RCC 7860 (cell line): ENCODE data around the gene FRRS1.

ENCODE experiments used
- DNase-seq: peaks from one replicate; pipeline ENCODE4 v3.0.0-alpha.2; 2015; ENCODE audit warnings: low spot score
- FAIRE-seq: peaks from 2 replicates; lab custom pipeline; 2012; peaks lifted over from hg19 to GRCh38; lab: Jason Lieb, UNC

The FRRS1 gene

GRCh38 chr1:99737016-99737415, 29.4 kb downstream of the FRRS1 start:
- FAIRE-seq: peak; percentile 54
- DNase-seq: peak; percentile 66

- FAIRE-seq: no peak
- DNase-seq: no peak
Measured at GRCh38 chr1:99735852-99736251, 30.6 kb downstream of the FRRS1 start.

- FAIRE-seq (no peak), DNase-seq (peak; percentile 72)
Measured at GRCh38 chr1:99731384-99731783, 35.1 kb downstream of the FRRS1 start.

- FAIRE-seq: no peak
- no peak for DNase-seq
Measured at GRCh38 chr1:99728494-99729235, 37.8 kb downstream of the FRRS1 start.

GRCh38 chr1:99727575-99728185, 38.8 kb downstream of the FRRS1 start:
- peak; percentile 93 for FAIRE-seq

GRCh38 chr1:99726818-99727217, 39.6 kb downstream of the FRRS1 start:
- no peak for DNase-seq
- FAIRE-seq: no peak

More at GRCh38 chr1:99727575-99728185, 38.8 kb downstream of the FRRS1 start:
- peak; percentile 80 for DNase-seq

GRCh38 chr1:99726407-99726806, 40.0 kb downstream of the FRRS1 start:
- DNase-seq (no peak), FAIRE-seq (no peak)

GRCh38 chr1:99725996-99726395, 40.4 kb downstream of the FRRS1 start:
- no peak for FAIRE-seq
- DNase-seq: no peak

GRCh38 chr1:99723251-99723650, 43.2 kb downstream of the FRRS1 start:
- DNase-seq (no peak), FAIRE-seq (no peak)

- FAIRE-seq: no peak
Measured at GRCh38 chr1:99717005-99717404, 49.4 kb downstream of the FRRS1 start.

GRCh38 chr1:99713006-99713405, 53.4 kb downstream of the FRRS1 start:
- FAIRE-seq: no peak
- no peak for DNase-seq

More at GRCh38 chr1:99717005-99717404, 49.4 kb downstream of the FRRS1 start:
- DNase-seq: no peak

GRCh38 chr1:99710994-99711393, 55.4 kb downstream of the FRRS1 start:
- FAIRE-seq: no peak
- DNase-seq: no peak

GRCh38 chr1:99707535-99708142, 58.8 kb downstream of the FRRS1 start:
- DNase-seq: peak; percentile 59
- FAIRE-seq: peak; percentile 83

- DNase-seq (no peak), FAIRE-seq (no peak)
Measured at GRCh38 chr1:99705385-99705784, 61.0 kb downstream of the FRRS1 start.

- DNase-seq (no peak), FAIRE-seq (no peak)
Measured at GRCh38 chr1:99704356-99704816, 62.0 kb downstream of the FRRS1 start.

- FAIRE-seq (no peak), DNase-seq (no peak)
Measured at GRCh38 chr1:99702221-99702620, 64.2 kb downstream of the FRRS1 start.

GRCh38 chr1:99700020-99700419, 66.4 kb downstream of the FRRS1 start:
- FAIRE-seq: no peak
- DNase-seq: no peak

- DNase-seq (no peak), FAIRE-seq (no peak)
Measured at GRCh38 chr1:99697580-99697979, 68.9 kb downstream of the FRRS1 start.

- no peak for FAIRE-seq
- DNase-seq: no peak
Measured at GRCh38 chr1:99696616-99697015, 69.8 kb downstream of the FRRS1 start.

GRCh38 chr1:99691175-99691574, 75.3 kb downstream of the FRRS1 start:
- FAIRE-seq (no peak), DNase-seq (no peak)

GRCh38 chr1:99685516-99686180, 80.8 kb downstream of the FRRS1 start:
- DNase-seq (peak; percentile 44), FAIRE-seq (no peak)
